PC-3 (cell line): ENCODE measurements around the gene DCAF15. TPM values are rescaled to one million over a fixed set of nuclear protein-coding genes. Genes with fewer than 3 reads are reported as not detected.

Source experiments
- ATAC-seq: fragments of 200-7000 bp; cut with Tn5 transposase; 2 replicates; pipeline ENCODE4 v1.9.1; 2020; ENCODE audit warnings: mild to moderate bottlenecking, moderate library complexity
- BruUV-seq: library from RNA; stranded (reverse); fragments of 400-500 nt; replicated peaks from 2 replicates; lab custom pipeline; 2021; lab: Mats Ljungman, UMichigan
- CTCF ChIA-PET: fragments of 300-600 bp; sonication (Branson Sonifier 250); formaldehyde crosslinking; loops from one replicate; lab custom pipeline; 2022; ENCODE audit warnings: antibody characterized with exemption; lab: Charles Lee
- POLR2A ChIA-PET: fragments of 300-600 bp; sonication (Branson Sonifier 250); formaldehyde crosslinking; loops from one replicate; lab custom pipeline; 2022; ENCODE audit warnings: antibody characterized with exemption; ENCODE audit not compliant: unreplicated experiment; lab: Charles Lee
- DNase-seq: peaks from one replicate; pipeline ENCODE4 v3.0.0-alpha.2; 2015
- H2AFZ ChIP-seq: fragments of 300-600 bp; sonication (generic); 2 replicates; pipeline ENCODE4 v1.6.0; 2016; ENCODE audit warnings: antibody characterized with exemption, low read length
- H3F3A ChIP-seq: fragments of 300-600 bp; sonication (generic); one replicate; pipeline ENCODE4 v1.6.0; 2017; ENCODE audit warnings: antibody characterized with exemption, low read length, control low read depth, mild to moderate bottlenecking; ENCODE audit not compliant: unreplicated experiment
- H3K27ac ChIP-seq: fragments of 300-600 bp; sonication (generic); 2 replicates; pipeline ENCODE4 v1.5.1; 2016; ENCODE audit warnings: mild to moderate bottlenecking, low read length
- H3K27me3 ChIP-seq: fragments of 300-600 bp; sonication (generic); 2 replicates; pipeline ENCODE4 v1.6.1; 2016; ENCODE audit warnings: low read length, mixed read lengths
- H3K36me3 ChIP-seq: fragments of 300-600 bp; sonication (generic); 2 replicates; pipeline ENCODE4 v1.6.1; 2016; ENCODE audit warnings: low read depth, mixed run types, low read length, mixed read lengths
- H3K4me1 ChIP-seq: fragments of 300-600 bp; sonication (generic); 2 replicates; pipeline ENCODE4 v1.5.1; 2016; ENCODE audit warnings: low read length; ENCODE audit not compliant: insufficient read depth
- H3K4me2 ChIP-seq: fragments of 300-600 bp; sonication (generic); 2 replicates; pipeline ENCODE4 v1.6.0; 2016; ENCODE audit warnings: low read length
- H3K4me3 ChIP-seq: fragments of 300-600 bp; sonication (generic); 2 replicates; pipeline ENCODE4 v1.5.1; 2016; ENCODE audit warnings: mild to moderate bottlenecking, low read length, mixed read lengths
- H3K79me2 ChIP-seq: fragments of 300-600 bp; sonication (generic); 2 replicates; pipeline ENCODE4 v1.6.1; 2017; ENCODE audit warnings: low read length, mixed read lengths
- H3K9ac ChIP-seq: fragments of 300-600 bp; sonication (generic); 2 replicates; pipeline ENCODE4 v1.6.0; 2016; ENCODE audit warnings: mild to moderate bottlenecking, low read length
- H3K9me2 ChIP-seq: fragments of 300-600 bp; sonication (generic); replicated peaks from 2 replicates; pipeline ENCODE4 v1.6.1; 2016; ENCODE audit warnings: mixed run types, low read length, mixed read lengths
- H3K9me3 ChIP-seq: fragments of 300-600 bp; sonication (generic); 2 replicates; pipeline ENCODE4 v1.6.1; 2016; ENCODE audit warnings: low read length, mixed read lengths
- H4K20me1 ChIP-seq: fragments of 300-600 bp; sonication (generic); 2 replicates; pipeline ENCODE4 v1.6.1; 2016; ENCODE audit warnings: low read length, mixed read lengths
- CTCF ChIP-seq: fragments of 300-600 bp; sonication (generic); conservative IDR thresholded peaks from 2 replicates; pipeline ENCODE4 v1.5.1; 2017; ENCODE audit warnings: antibody characterized with exemption, low read depth, mild to moderate bottlenecking, low read length
- EZH2 ChIP-seq: fragments of 300-600 bp; sonication (generic); IDR thresholded peaks from one replicate; pipeline ENCODE4 v1.6.1; 2017; ENCODE audit warnings: antibody characterized with exemption, mild to moderate bottlenecking, low read length; ENCODE audit not compliant: unreplicated experiment
- EZH2phosphoT487 ChIP-seq: fragments of 300-600 bp; sonication (generic); IDR thresholded peaks from 2 replicates; pipeline ENCODE4 v1.6.1; 2018; ENCODE audit warnings: mild to moderate bottlenecking, antibody characterized with exemption, low read length, borderline replicate concordance
- intact Hi-C: fragments of 100-400 bp; cut with micrococcal nuclease; formaldehyde crosslinking; loops from 2 replicates; pipeline ENCODE4 v1.9.0; 2023
- total RNA-seq: library from RNA; depleted of rRNA; stranded (reverse); fragments of >200 nt; gene quantifications from 2 replicates; pipeline ENCODE4 v1.2.3, GENCODE V29; 2014

DCAF15 gene
- total RNA-seq, 1 experiment from 2014 or later: 50.8 TPM

- Histone ChIP-seq H3K79me2 (no peaks in the 10 kb centered on the region), H3F3A (no peaks in the 10 kb centered on the region), H3K36me3 (peaks cover 37% of the 10 kb centered on the region), H3K27ac (no peak overlapping the region), H3K9me3 (no peaks in the 10 kb centered on the region), H3K9ac (no peak overlapping the region), H2AFZ (no peak overlapping the region), H3K9me2 (no peaks in the 10 kb centered on the region), H3K27me3 (no peaks in the 10 kb centered on the region), H4K20me1 (no peaks in the 10 kb centered on the region), H3K4me1 (peaks cover 10% of the 10 kb centered on the region), H3K4me2 (no peak overlapping the region), H3K4me3 (no peak overlapping the region)
- ChIA-PET CTCF (no interaction called here), POLR2A (no interaction called here)
- ATAC-seq (no peak; the same call in none of the 2 replicates), DNase-seq (no peak)
- TF ChIP-seq EZH2 (no peak), CTCF (peak; percentile 43; the same call in 1 of the 2 replicates), EZH2phosphoT487 (no peak)
- no TSS peak for BruUV-seq
- intact Hi-C loops: loop anchor here (5.0 kb wide), 1 partner anchor 112 kb away; the partner anchor contains the start of gene MISP3
Measured at GRCh38 chr19:13959962-13960862, 7.9 kb downstream of the DCAF15 start.

GRCh38 chr19:13960863-13961784, 8.8 kb downstream of the DCAF15 start:
- Histone ChIP-seq H3K4me1 (peaks cover 10% of the 10 kb centered on the region), H3K36me3 (peaks cover 29% of the 10 kb centered on the region), H3K27me3 (no peaks in the 10 kb centered on the region), H3K9me2 (no peaks in the 10 kb centered on the region), H3K4me2 (no peak overlapping the region), H3K79me2 (no peaks in the 10 kb centered on the region), H2AFZ (no peak overlapping the region), H3K4me3 (no peak overlapping the region), H4K20me1 (no peaks in the 10 kb centered on the region), H3K27ac (no peak overlapping the region), H3F3A (no peaks in the 10 kb centered on the region), H3K9ac (no peak overlapping the region), H3K9me3 (no peaks in the 10 kb centered on the region)
- CTCF ChIA-PET: interaction anchor here (0.5 to 0.7 kb wide), 2 partner anchors 50 to 70 kb away, joined by 3 to 4 read pairs; partner anchors contain the start of gene IL27RA
- peak; percentile 15 for DNase-seq
- TF ChIP-seq EZH2: no peak
- TF ChIP-seq CTCF: peak; percentile 24; the same call in 1 of the 2 replicates
- no peak for TF ChIP-seq EZH2phosphoT487
- peak; percentile 28 for ATAC-seq
- intact Hi-C loops: loop anchor here (5.0 kb wide), 1 partner anchor 111 kb away; the partner anchor contains the start of gene MISP3
- BruUV-seq: no TSS peak
- POLR2A ChIA-PET: no interaction called here
